Measurements from ENCODE around the gene KCNK4. TPM values are rescaled to one million over a fixed set of nuclear protein-coding genes. Genes with fewer than 3 reads are reported as not detected.

Gene KCNK4
- polyA plus RNA-seq, 3 donors = not detected

- Histone ChIP-seq H3K27me3 (ENCODE audit: control insufficient read depth in 2 of 2, insufficient read depth in 2 of 2, low read length in 2 of 2) (peaks cover 69 to 87% of the 10 kb centered on the region in 2 donors), H3K9ac (ENCODE audit: insufficient read depth, low read length, poor library complexity, severe bottlenecking) (no peak overlapping the region), H3K4me1 (ENCODE audit: control insufficient read depth in 1 of 2, insufficient read depth in 2 of 2, low read length in 2 of 2) (peaks cover 27 to 36% of the 10 kb centered on the region in 2 donors), H3K4me3 (replicated peaks in 1 of 3; ENCODE audit: low read depth in 2 of 3, low read length in 3 of 3) (no peak overlapping the region), H3K27ac (ENCODE audit: low read depth in 1 of 2, low read length in 2 of 2) (no peak overlapping the region), H3K36me3 (replicated peaks in 1 of 2; ENCODE audit: control insufficient read depth in 1 of 2, insufficient read depth in 2 of 2, low read length in 2 of 2) (no peaks in the 10 kb centered on the region), H2AFZ (ENCODE audit: insufficient read depth, low read depth, low read length, poor library complexity, severe bottlenecking) (no peak overlapping the region), H3K79me2 (ENCODE audit: insufficient read depth, low read length) (no peaks in the 10 kb centered on the region), H4K20me1 (ENCODE audit: insufficient read depth, low read length) (no peaks in the 10 kb centered on the region), H3K4me2 (replicated peaks; ENCODE audit: extremely low read depth, low read length, poor library complexity, severe bottlenecking) (no peak overlapping the region), H3K9me3 (replicated peaks in 1 of 2; ENCODE audit: control insufficient read depth in 1 of 2, insufficient read depth in 1 of 2, low read length in 2 of 2) (peaks cover 3 to 48% of the 10 kb centered on the region in 2 donors)
- intact Hi-C loops (cut with micrococcal nuclease) = no loop called here
- no peak for TF ChIP-seq CTCF (IDR thresholded peaks at IDR 0.05)
- peaks cover 5 to 20% of the 10 kb centered on the region in 2 donors for H3K36me3 Mint-ChIP-seq
- peaks cover 0 to 43% (median 9%) of the 10 kb centered on the region in 7 donors for H3K9me3 Mint-ChIP-seq
- no peak for DNase-seq
- H3K4me1 Mint-ChIP-seq = peaks cover 30% of the 10 kb centered on the region
- H3K4me3 Mint-ChIP-seq = peak overlapping the region in 1 of 2 donors; percentile 91
- H3K27ac Mint-ChIP-seq = no peak overlapping the region
- H3K27me3 Mint-ChIP-seq (ENCODE audit: low read depth in 3 of 3) = peaks cover 85 to 98% (median 96%) of the 10 kb centered on the region in 3 donors
- WGBS (ENCODE audit: insufficient coverage) = 7% methylated on average over 24 of the region's 34 CpGs
Observed at GRCh38 chr11:64296830-64297698, 6.0 kb downstream of the KCNK4 start.

DNA sequence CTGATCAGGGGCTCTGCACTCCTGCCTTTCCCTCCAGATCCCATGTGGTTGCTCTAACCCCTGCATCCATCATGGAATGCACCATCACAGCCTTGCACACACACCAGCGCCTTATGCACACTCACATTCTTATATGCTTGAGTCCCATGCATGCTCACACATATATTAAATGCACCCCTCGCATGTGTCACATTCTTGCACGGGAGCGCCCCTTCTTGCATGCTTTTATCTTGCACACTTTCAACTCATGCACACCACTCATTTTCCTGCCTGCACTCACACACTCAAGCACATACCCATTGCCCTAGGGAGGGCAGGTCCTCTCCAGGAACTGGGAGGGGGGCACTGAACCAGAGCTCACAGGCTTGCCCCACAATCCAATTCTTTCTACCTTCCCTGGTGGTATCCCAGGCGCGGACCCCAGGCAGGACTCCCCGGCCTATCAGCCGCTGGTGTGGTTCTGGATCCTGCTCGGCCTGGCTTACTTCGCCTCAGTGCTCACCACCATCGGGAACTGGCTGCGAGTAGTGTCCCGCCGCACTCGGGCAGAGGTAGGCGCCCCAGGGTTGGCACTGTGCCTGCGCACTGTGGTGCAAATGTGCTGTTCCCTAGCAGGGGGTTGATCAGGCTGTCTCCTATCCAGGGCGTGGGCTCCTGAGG is 6.7 kb downstream of the KCNK4 start:
- Histone ChIP-seq H3K9me3 (replicated peaks in 1 of 2; ENCODE audit: control insufficient read depth in 1 of 2, insufficient read depth in 1 of 2, low read length in 2 of 2) (peaks cover 3 to 43% of the 10 kb centered on the region in 2 donors), H2AFZ (ENCODE audit: insufficient read depth, low read depth, low read length, poor library complexity, severe bottlenecking) (no peak overlapping the region), H3K9ac (ENCODE audit: insufficient read depth, low read length, poor library complexity, severe bottlenecking) (no peak overlapping the region), H3K4me1 (ENCODE audit: control insufficient read depth in 1 of 2, insufficient read depth in 2 of 2, low read length in 2 of 2) (peaks cover 22 to 30% of the 10 kb centered on the region in 2 donors), H3K4me3 (replicated peaks in 1 of 3; ENCODE audit: low read depth in 2 of 3, low read length in 3 of 3) (no peak overlapping the region), H3K79me2 (ENCODE audit: insufficient read depth, low read length) (no peaks in the 10 kb centered on the region), H4K20me1 (ENCODE audit: insufficient read depth, low read length) (no peaks in the 10 kb centered on the region), H3K27ac (ENCODE audit: low read depth in 1 of 2, low read length in 2 of 2) (no peak overlapping the region), H3K4me2 (replicated peaks; ENCODE audit: extremely low read depth, low read length, poor library complexity, severe bottlenecking) (no peak overlapping the region), H3K36me3 (replicated peaks in 1 of 2; ENCODE audit: control insufficient read depth in 1 of 2, insufficient read depth in 2 of 2, low read length in 2 of 2) (no peaks in the 10 kb centered on the region), H3K27me3 (ENCODE audit: control insufficient read depth in 2 of 2, insufficient read depth in 2 of 2, low read length in 2 of 2) (peaks cover 66 to 80% of the 10 kb centered on the region in 2 donors)
- Mint-ChIP-seq H3K27ac (peak overlapping the region in 1 of 7 donors; percentile 7), H3K27me3 (ENCODE audit: low read depth in 3 of 3) (peaks cover 84 to 94% (median 91%) of the 10 kb centered on the region in 3 donors), H3K36me3 (peaks cover 5 to 20% of the 10 kb centered on the region in 2 donors), H3K4me3 (peak overlapping the region in 1 of 2 donors; percentile 91), H3K9me3 (peaks cover 0 to 37% (median 9%) of the 10 kb centered on the region in 7 donors), H3K4me1 (peaks cover 30% of the 10 kb centered on the region)
- 24% methylated on average over 17 of the region's 18 CpGs for WGBS (ENCODE audit: insufficient coverage)
- intact Hi-C loops (cut with micrococcal nuclease) = no loop called here
- TF ChIP-seq CTCF (IDR thresholded peaks at IDR 0.05) = no peak
- DNase-seq = no peak
